C4-2B (cell line): ENCODE results near the gene SCUBE1.

Source experiments
- ZFX ChIP-seq: fragments of 450-650 bp; IDR thresholded peaks from 2 replicates; pipeline ENCODE4 v1.6.1; 2017
- TF ChIP-seq, protein P1 (sequence below): fragments of 450-650 bp; conservative IDR thresholded peaks from 2 replicates; pipeline ENCODE4 v1.5.1; 2017; ENCODE audit warnings: mild to moderate bottlenecking

DNA sequence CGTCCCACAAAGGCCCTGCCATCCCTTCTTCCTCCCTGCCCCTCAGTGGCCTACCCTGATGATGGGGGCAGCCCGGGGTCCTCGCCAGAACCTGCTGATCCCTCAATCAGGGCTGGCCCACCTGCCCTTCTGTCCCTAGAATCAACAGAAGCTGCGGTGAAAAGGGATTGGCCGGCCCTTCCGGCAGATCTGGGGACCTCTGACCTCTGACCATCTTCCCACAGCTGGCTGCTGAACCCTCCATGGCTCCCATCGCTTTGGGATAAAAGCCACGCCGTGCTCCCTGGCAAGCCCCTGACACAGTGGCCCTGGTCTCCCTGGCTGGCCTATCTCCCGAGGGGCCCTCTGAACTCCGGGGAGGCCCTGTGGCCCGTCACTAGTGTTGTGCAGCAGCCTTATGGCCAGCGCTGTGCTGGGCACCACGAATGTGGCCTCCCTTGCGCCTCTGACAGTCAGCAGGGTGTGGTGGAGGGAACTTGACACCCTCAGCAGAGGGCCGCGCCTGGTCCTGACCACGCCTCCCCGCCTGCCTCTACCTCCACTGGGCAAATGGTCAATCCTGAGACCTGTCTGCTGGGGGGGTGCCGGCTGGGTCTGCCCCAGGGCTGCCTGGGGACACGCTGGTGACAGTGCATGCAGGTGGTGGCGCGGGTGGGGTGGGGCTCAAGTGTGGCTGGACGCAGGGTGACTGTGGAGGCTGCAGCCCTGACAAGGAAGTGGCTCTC, 98.2 kb downstream of the SCUBE1 start:
- TF ChIP-seq, protein P1, sequence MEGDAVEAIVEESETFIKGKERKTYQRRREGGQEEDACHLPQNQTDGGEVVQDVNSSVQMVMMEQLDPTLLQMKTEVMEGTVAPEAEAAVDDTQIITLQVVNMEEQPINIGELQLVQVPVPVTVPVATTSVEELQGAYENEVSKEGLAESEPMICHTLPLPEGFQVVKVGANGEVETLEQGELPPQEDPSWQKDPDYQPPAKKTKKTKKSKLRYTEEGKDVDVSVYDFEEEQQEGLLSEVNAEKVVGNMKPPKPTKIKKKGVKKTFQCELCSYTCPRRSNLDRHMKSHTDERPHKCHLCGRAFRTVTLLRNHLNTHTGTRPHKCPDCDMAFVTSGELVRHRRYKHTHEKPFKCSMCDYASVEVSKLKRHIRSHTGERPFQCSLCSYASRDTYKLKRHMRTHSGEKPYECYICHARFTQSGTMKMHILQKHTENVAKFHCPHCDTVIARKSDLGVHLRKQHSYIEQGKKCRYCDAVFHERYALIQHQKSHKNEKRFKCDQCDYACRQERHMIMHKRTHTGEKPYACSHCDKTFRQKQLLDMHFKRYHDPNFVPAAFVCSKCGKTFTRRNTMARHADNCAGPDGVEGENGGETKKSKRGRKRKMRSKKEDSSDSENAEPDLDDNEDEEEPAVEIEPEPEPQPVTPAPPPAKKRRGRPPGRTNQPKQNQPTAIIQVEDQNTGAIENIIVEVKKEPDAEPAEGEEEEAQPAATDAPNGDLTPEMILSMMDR: no peak
- TF ChIP-seq ZFX: no peak
